BJ (cell line): Measurements from ENCODE around the gene TPI1. TPM values are rescaled to one million over a fixed set of nuclear protein-coding genes. Genes with fewer than 3 reads are reported as not detected.

Source experiments
- CTCF ChIA-PET: fragments of 350-600 bp; formaldehyde crosslinking; extraction: SDS; loops from one replicate; lab custom pipeline; 2021; ENCODE audit warnings: antibody characterized with exemption, inconsistent platforms; lab: Yijun Ruan, JAX
- POLR2A ChIA-PET: fragments of 300-600 bp; sonication (Branson Sonifier 250); formaldehyde crosslinking; extraction: SDS; loops from one replicate; lab custom pipeline; 2021; ENCODE audit warnings: antibody characterized with exemption; lab: Charles Lee
- DNase-seq: peaks from one replicate; pipeline ENCODE4 v3.0.0-alpha.2; 2011; ENCODE audit warnings: low read depth
- H3K27me3 ChIP-seq: 2 replicates; pipeline ENCODE4 v1.6.0; 2011; ENCODE audit warnings: low read length; ENCODE audit not compliant: control insufficient read depth, insufficient read depth
- H3K36me3 ChIP-seq: 2 replicates; pipeline ENCODE4 v1.5.1; 2011; ENCODE audit warnings: low read length; ENCODE audit not compliant: control insufficient read depth, insufficient read depth
- H3K4me3 ChIP-seq: 2 replicates; pipeline ENCODE4 v1.5.1; 2011; ENCODE audit warnings: low read depth, mild to moderate bottlenecking, control low read depth, low read length
- CTCF ChIP-seq: IDR thresholded peaks from 2 replicates; pipeline ENCODE4 v1.5.1; 2011; ENCODE audit warnings: low read depth, mild to moderate bottlenecking, control low read depth, inconsistent platforms, low read length, moderate library complexity; ENCODE audit not compliant: insufficient read depth
- polyA plus RNA-seq: library from polyadenylated mRNA; depleted of rRNA; stranded (reverse); fragments of >200 nt; gene quantifications from 2 replicates; pipeline ENCODE4 v1.2.3, GENCODE V29; 2011

The TPI1 gene
- polyA plus RNA-seq, 1 experiment: 2,656 TPM

GRCh38 chr12:6831450-6831995, 35.8 kb upstream of the TPI1 start:
- ChIA-PET POLR2A (interaction anchor here (0.5 kb wide), 1 partner anchor 8 kb away, joined by 3 read pairs; no protein-coding TSS in a partner anchor), CTCF (interaction anchor here (1.0 to 12.9 kb wide), 5 partner anchors 10 to 78 kb away, joined by 3 to 111 read pairs (median 5); partner anchors contain the start of genes CDCA3, GPR162, MLF2 and USP5)
- Histone ChIP-seq H3K4me3 (no peak overlapping the region), H3K27me3 (no peaks in the 10 kb centered on the region), H3K36me3 (peaks cover 25% of the 10 kb centered on the region)
- no peak for DNase-seq
- TF ChIP-seq CTCF: no peak

GRCh38 chr12:6832125-6832524, 35.2 kb upstream of the TPI1 start:
- TF ChIP-seq CTCF: no peak
- Histone ChIP-seq H3K27me3 (no peaks in the 10 kb centered on the region), H3K4me3 (no peak overlapping the region), H3K36me3 (peaks cover 30% of the 10 kb centered on the region)
- CTCF ChIA-PET: interaction anchor here (1.2 to 12.9 kb wide), 6 partner anchors 11 to 79 kb away, joined by 3 to 111 read pairs (median 18); partner anchors contain the start of genes CDCA3, GPR162, MLF2 and SPSB2
- POLR2A ChIA-PET: interaction anchor here (0.5 kb wide), 1 partner anchor 8 kb away, joined by 3 read pairs; no protein-coding TSS in a partner anchor
- DNase-seq: no peak

- TF ChIP-seq CTCF: no peak
- H3K36me3 ChIP-seq: peaks cover 38% of the 10 kb centered on the region
- POLR2A ChIA-PET: interaction anchor here (0.7 kb wide), 1 partner anchor 40 kb away, joined by 3 read pairs; no protein-coding TSS in a partner anchor
Measured at GRCh38 chr12:6833189-6833890, 34.0 kb upstream of the TPI1 start.

GRCh38 chr12:6834254-6834653, 33.1 kb upstream of the TPI1 start:
- Histone ChIP-seq H3K36me3 (peaks cover 43% of the 10 kb centered on the region), H3K4me3 (no peak overlapping the region), H3K27me3 (no peaks in the 10 kb centered on the region)
- no peak for TF ChIP-seq CTCF
- POLR2A ChIA-PET: no interaction called here
- no peak for DNase-seq
- CTCF ChIA-PET: interaction anchor here (1.0 to 9.8 kb wide), 7 partner anchors 8 to 237 kb away, joined by 3 to 111 read pairs (median 3); partner anchors contain the start of genes CDCA3, MLF2 and USP5

More at GRCh38 chr12:6833189-6833890, 34.0 kb upstream of the TPI1 start:
- Histone ChIP-seq H3K4me3 (no peak overlapping the region), H3K27me3 (no peaks in the 10 kb centered on the region)
- DNase-seq: no peak
- CTCF ChIA-PET: interaction anchor here (0.9 to 9.8 kb wide), 8 partner anchors 9 to 236 kb away, joined by 3 to 111 read pairs (median 4); partner anchors contain the start of genes CDCA3, MLF2, SPSB2 and USP5

- Histone ChIP-seq H3K27me3 (no peaks in the 10 kb centered on the region), H3K4me3 (no peak overlapping the region), H3K36me3 (peaks cover 47% of the 10 kb centered on the region)
- DNase-seq: no peak
- POLR2A ChIA-PET: no interaction called here
- TF ChIP-seq CTCF: no peak
- CTCF ChIA-PET: interaction anchor here (1.4 to 9.8 kb wide), 5 partner anchors 9 to 82 kb away, joined by 3 to 111 read pairs (median 6); partner anchors contain the start of genes CDCA3, MLF2 and USP5
Measured at GRCh38 chr12:6834873-6835272, 32.5 kb upstream of the TPI1 start.
